GM12891 (cell line): ENCODE data around the gene LFNG.

ENCODE experiments used
- PAX5 ChIP-seq: IDR thresholded peaks from 2 replicates; pipeline ENCODE4 v1.6.1; 2011; ENCODE audit warnings: low read length, moderate library complexity, mild to moderate bottlenecking; ENCODE audit not compliant: insufficient read depth, severe bottlenecking
- POLR2A ChIP-seq: IDR thresholded peaks from 2 replicates; pipeline ENCODE4 v1.6.1; 2011; ENCODE audit warnings: low read depth, low read length, control low read depth
- POLR2AphosphoS5 ChIP-seq: IDR thresholded peaks from 2 replicates; pipeline ENCODE4 v1.6.1; 2011; ENCODE audit warnings: low read depth, low read length, control low read depth
- POU2F2 ChIP-seq: IDR thresholded peaks from 2 replicates; pipeline ENCODE4 v1.6.1; 2011; ENCODE audit warnings: low read depth, mild to moderate bottlenecking, control low read depth, low read length, moderate library complexity
- SPI1 ChIP-seq: IDR thresholded peaks from 2 replicates; pipeline ENCODE4 v1.6.1; 2011; ENCODE audit warnings: low read depth, low read length, control low read depth
- TAF1 ChIP-seq: IDR thresholded peaks from 2 replicates; pipeline ENCODE4 v1.6.1; 2011; ENCODE audit warnings: low read depth, low read length, control low read depth

DNA sequence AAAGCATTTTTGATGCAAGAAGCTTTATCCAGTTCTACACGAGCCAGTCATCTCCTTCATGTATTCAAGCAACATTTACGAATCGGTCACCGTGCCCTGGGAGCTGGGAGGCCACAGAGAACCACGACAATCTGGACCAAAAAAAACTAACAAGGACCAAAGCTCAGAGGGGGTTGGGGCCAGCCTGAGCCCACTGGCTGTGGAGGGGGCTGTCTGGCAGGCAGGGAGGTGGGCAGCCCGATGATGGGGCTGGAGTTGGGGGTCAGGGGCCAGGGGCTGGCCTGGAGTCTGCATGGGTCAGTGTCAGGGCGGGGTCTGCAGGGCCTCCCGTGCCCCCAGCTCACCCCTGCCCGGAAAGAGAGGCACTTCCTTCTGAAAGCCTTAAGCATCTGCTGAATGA is 30.9 kb upstream of the LFNG start:
- TF ChIP-seq POLR2AphosphoS5: no peak
- no peak for TF ChIP-seq POLR2A
- no peak for TF ChIP-seq TAF1
- TF ChIP-seq POU2F2: no peak
- TF ChIP-seq SPI1: no peak
- no peak for TF ChIP-seq PAX5
